ACHN (cell line): ENCODE results near the gene GRM4.
"Not testable (repeated sequence)": the region's sequence is repeated elsewhere in the genome, so short reads cannot be mapped to it uniquely, and the experiment has no call there.

ENCODE experiments used
- DNase-seq: peaks from one replicate; pipeline ENCODE4 v3.0.0-alpha.2; 2015
- in situ Hi-C: cut with HindIII; loops from 2 replicates; pipeline ENCODE4 v1.10.0; 2017; ENCODE audit warnings: low sequenced_read_pairs, low pct_ligation_motif_present, low pct_unique_long_range_greater_than_20kb

Gene GRM4

GRCh38 chr6:34022250-34022872, 123.5 kb downstream of the GRM4 start:
- in situ Hi-C loops = no loop called here
- DNase-seq = no peak

DNA sequence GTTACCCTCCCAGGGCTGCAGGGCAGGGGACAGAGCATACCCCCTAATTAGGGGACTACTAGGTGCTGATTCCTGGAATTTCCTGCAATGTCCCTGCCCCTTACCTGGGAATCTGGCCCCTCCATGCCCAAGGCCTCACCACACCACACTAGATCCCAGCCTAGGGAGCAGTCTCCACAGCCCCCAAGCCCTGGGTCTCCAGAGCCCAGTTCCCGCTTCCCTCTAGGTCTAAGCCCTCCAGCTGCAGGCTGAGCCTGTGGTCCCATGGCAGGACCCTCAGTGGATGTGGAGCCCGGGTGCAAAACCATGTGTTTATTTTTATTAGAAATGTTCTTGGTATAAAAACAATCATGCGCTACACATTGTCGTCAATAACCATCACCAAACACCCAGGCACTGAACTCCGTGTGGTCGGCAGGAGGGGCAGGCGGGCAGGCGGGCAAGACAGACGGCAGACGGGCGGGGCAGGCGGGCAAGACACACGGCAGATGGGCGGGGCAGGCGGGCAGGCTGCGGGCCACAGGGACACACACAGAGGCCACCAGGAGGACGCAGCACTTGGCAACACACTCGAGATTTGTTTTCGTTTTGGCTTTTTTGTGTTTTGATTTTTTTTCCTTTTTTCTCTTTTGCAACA, 124.2 kb downstream of the GRM4 start:
- in situ Hi-C loops = no loop called here
- no peak for DNase-seq

- in situ Hi-C loops = no loop called here
- DNase-seq = no peak
Observed at GRCh38 chr6:34020807-34021553, 124.9 kb downstream of the GRM4 start.

DNA sequence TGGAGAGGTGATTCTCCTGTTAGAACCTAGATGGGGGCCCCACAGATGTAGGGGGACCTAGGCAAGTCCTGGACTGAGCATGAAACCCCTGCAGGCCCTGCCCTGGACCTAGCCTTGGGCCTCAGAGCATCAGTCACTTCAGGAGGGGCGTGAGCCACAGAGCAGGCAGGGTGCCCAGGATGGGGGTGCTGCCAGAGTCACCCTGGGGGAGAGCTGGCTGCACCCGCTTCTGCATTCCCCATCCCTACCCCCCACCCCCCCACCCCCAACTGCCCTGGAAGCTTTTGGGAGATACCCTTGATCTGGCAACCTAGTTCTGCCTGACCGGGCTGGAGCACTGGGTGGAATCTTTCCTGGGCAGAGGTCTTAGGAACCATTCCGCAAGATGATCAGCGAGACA, 125.6 kb downstream of the GRM4 start:
- in situ Hi-C loops = no loop called here
- DNase-seq = no peak

- in situ Hi-C loops = no loop called here
- DNase-seq = no peak
Observed at GRCh38 chr6:34018961-34019606, 126.8 kb downstream of the GRM4 start.

- in situ Hi-C loops = no loop called here
- no peak for DNase-seq
Observed at GRCh38 chr6:34018026-34018425, 127.9 kb downstream of the GRM4 start.

DNA sequence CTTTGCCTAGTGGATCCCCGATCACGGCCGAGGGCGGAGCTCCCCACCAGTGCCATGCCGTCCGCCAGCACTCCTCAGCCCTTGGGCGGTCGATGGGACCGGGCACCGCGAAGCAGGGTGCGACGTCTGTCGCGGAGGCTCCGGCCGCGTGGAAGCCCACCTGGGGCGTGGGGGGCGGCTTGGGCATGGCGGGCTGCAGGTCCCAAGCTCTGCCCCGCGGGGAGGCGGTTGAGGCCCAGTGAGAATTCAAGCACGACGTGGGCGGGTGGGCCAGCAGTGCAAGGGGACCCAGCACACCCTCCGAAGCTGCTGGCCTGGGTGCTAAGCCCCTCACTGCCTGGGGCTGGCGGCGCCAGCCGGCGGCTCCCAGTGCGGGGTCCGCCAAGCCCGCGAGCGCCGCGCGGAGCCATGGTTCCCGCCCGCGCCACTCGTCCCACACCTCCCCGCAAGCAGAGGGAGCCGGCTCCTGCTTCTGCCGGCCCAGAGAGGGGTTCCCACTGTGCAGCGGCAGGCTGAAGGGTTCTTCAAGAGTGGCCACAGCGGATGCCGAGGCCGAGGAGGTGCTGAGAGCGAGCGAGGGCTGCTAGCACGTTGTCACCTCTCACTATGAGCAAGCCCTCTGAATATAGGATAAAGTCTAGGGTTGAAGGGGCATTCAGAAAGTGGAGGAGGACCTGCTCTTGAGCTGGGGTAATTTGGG, 128.6 kb downstream of the GRM4 start:
- no peak for DNase-seq
- in situ Hi-C loops = no loop called here

DNA sequence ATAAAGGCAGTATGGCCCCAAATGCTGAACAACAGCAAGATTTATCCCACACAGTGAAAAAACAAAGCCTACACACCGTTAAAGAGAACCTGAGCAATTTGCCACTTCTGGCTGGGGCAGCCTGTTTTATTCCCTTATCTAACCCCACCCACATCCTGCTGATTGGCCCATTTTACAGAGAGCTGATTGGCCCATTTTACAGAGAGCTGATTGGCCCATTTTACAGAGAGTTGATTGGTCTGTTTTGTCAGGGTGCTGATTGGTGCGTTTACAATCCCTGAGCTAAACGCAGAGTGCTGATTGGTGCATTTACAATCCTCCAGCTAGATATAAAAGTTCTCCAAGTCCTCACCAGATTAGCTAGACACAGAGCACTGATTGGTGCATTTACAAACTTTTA, 129.3 kb downstream of the GRM4 start:
- in situ Hi-C loops, DNase-seq: not testable (repeated sequence)

GRCh38 chr6:34015586-34015985, 130.3 kb downstream of the GRM4 start:
- DNase-seq = no peak
- in situ Hi-C loops = no loop called here

GRCh38 chr6:34011264-34011663, 134.6 kb downstream of the GRM4 start:
- in situ Hi-C loops = no loop called here
- DNase-seq = no peak

DNA sequence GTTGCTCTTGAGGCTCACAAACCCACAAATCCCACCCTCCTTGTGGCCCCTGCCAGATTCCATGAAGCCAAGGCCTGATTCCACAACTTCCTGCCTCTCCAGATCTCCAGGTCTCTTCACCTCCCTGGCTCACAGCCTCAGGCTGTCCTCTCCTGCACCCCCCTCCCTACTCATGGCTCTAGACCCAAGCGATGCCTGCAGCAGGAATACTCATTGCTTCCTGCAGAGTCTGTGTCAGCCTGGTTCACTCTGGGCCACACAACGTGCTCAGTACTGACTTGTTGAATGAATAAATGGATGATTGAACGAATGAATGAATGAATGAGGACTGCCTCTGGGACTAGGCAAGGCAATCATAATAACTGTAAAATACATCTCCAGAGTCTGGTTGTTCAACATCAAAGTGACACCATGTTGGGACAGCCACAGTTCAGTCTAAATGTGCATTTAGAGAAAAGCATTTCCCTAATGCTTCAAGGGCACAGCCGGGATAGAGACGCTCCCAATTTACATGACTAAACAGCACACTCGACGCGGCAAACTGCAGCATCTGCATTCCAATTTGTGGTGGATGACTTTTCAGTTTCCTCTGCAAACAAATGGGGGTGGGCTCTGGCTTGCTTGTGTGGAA, 139.9 kb downstream of the GRM4 start:
- no peak for DNase-seq
- in situ Hi-C loops = no loop called here

DNA sequence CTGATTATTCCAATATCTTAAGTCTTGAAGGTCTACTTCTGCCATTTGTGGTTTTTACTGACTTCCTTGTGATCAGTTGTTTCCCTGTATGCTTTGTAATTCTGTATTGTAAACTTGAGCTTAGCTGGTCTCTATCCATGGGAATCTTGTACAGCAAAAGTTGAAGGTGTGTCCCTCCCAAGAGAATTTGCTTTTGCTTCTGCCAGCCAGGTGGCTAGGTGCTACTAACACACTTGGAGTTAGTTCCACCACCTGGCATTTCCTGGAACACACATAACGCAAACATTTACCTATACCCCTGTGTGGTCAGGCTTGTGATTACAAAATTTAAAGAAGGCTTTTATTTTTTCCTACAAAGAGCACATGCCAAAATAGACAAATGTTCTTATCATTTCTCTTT, 141.2 kb downstream of the GRM4 start:
- DNase-seq = no peak
- in situ Hi-C loops = no loop called here

- DNase-seq = no peak
- in situ Hi-C loops = no loop called here
Observed at GRCh38 chr6:34003962-34004361, 141.9 kb downstream of the GRM4 start.

DNA sequence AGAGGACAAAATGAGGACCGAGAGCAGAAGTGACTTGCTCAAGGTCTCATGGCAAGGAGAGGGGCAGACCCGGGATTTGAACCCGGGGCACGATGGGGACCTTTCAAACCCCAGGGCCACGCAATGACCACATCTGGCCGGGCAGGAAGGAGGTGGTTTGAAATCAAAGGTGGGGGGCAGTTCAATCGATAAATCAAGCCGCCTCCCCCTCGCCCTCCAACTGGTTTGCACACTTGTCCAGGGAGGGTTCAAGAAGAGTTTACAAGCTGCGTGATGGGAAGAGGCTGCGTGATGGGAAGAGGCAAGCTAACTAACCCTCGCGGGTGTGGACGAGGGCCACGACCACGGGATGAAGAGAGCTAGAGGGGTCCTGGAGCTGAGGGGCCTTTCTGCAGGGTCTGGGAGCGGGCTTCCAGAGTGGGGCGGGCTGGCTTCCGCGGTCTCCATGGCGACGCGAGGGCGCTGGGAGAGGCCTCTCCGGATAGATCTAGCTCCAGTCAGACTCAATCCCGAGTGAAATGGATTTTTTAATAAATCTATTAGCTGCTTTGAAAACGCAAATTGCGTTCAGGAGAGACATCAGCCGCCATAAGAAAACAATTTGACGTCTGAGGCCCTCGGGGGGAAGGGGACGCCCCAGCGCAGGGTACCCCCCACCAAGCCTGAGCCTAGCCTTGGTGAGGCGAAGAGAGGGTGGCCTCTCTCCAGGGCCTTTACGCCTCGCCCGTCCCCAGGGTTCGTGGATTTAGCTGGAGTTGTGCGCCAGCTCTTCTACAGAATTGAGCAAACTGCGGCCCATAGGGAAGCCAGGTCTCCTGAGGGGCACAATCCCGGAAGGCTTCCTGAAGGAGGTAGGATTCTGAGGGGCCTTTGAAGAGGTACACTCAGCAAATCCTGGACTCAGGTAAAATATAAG, 143.9 kb downstream of the GRM4 start:
- in situ Hi-C loops = no loop called here
- no peak for DNase-seq

- in situ Hi-C loops = no loop called here
- no peak for DNase-seq
Observed at GRCh38 chr6:34000281-34000680, 145.6 kb downstream of the GRM4 start.

- no peak for DNase-seq
- in situ Hi-C loops = no loop called here
Observed at GRCh38 chr6:33999567-33999966, 146.3 kb downstream of the GRM4 start.

- in situ Hi-C loops = no loop called here
- no peak for DNase-seq
Observed at GRCh38 chr6:33998660-33999059, 147.2 kb downstream of the GRM4 start.

DNA sequence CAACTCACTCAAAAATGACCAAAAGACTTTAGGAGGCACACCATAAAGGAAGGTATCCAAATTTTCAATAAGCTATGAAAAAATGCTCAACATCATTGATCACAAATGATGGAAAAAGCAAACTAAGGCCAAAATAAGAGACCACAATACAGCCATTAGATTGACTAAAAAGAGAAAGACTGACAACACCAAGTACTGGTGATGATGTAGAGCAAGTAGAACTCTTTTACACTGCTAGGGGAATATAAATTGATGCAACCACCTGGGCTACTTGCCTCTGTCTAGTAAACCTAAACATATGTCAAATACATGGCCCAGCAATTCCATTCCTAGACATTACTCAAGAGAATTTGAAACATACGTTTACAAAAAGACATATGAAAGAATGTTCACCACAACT, 148.6 kb downstream of the GRM4 start:
- in situ Hi-C loops = no loop called here
- no peak for DNase-seq
